ENCODE results near the gene CAMK2N2.

- no peak for TF ChIP-seq CTCF (conservative IDR thresholded peaks at IDR 0.05 in 1 of 2, IDR thresholded peaks at IDR 0.05 in 1 of 2; ENCODE audit: extremely low read depth in 1 of 2, insufficient read depth in 1 of 2, low read depth in 1 of 2, low read length in 2 of 2)
- no peak for TF ChIP-seq EZH2 (IDR thresholded peaks at IDR 0.05; ENCODE audit: borderline replicate concordance, low read length)
Measured at GRCh38 chr3:184282941-184283340, 21.6 kb upstream of the CAMK2N2 start.
